Panc1 (cell line): ENCODE data around the gene SGPP2.

Experiments
- POLR2AphosphoS5 ChIP-seq: IDR thresholded peaks from 2 replicates; pipeline ENCODE4 v1.6.1; 2012; ENCODE audit warnings: mild to moderate bottlenecking, low read depth, low read length, moderate library complexity
- SIN3A ChIP-seq: IDR thresholded peaks from 2 replicates; pipeline ENCODE4 v1.6.1; 2012; ENCODE audit warnings: low read depth, mild to moderate bottlenecking, low read length, moderate library complexity, borderline replicate concordance; ENCODE audit not compliant: insufficient read depth
- TCF7L2 ChIP-seq: IDR thresholded peaks from 2 replicates; pipeline ENCODE4 v1.6.1; 2011; ENCODE audit warnings: mild to moderate bottlenecking, low read depth, low read length, inconsistent platforms
- TF ChIP-seq, protein P1 (sequence below): fragments of 450-650 bp; IDR thresholded peaks from 2 replicates; pipeline ENCODE4 v1.5.1; 2017; ENCODE audit warnings: mild to moderate bottlenecking
- TF ChIP-seq, protein P2 (sequence below), 2 experiments: IDR thresholded peaks; 2 replicates each; pipeline ENCODE4 v1.6.1; 2011 to 2012; ENCODE audit warnings: low read depth in 2 of 2, control low read depth in 1 of 2, low read length in 1 of 2, mild to moderate bottlenecking in 1 of 2, moderate library complexity in 1 of 2; ENCODE audit not compliant: insufficient read depth in 1 of 2

DNA sequence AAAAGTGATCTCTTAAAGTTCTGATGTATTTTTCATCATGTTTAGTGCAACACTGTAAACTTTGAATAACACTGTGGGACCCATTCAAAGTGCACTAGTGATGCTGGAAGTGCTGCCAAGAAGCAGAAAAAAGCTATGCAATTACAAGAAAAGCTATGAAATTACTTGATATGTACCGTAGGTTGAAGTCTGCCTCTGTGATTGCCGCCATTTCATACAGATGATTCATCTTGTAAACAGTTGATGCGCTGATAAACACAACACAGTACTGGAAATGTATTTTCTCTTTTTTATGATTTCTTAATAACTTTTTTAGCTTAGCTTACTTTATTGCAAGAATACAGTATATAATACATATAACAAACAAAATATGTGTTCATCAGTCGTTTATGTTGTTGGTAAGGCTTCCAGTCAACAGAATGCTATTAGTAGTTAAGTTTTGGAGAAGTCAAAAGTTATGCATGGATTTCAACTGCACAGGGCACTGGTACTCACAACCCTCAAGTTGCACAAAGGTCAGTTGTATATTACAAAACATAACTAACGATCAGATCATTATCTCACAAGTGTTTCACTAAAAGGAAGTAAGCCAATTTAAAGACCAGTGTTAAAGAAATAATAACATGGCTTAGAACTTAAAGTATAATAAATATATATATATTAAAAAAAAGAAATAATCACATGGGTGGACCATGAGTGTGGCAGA, 82.0 kb downstream of the SGPP2 start:
- TF ChIP-seq, protein P1, sequence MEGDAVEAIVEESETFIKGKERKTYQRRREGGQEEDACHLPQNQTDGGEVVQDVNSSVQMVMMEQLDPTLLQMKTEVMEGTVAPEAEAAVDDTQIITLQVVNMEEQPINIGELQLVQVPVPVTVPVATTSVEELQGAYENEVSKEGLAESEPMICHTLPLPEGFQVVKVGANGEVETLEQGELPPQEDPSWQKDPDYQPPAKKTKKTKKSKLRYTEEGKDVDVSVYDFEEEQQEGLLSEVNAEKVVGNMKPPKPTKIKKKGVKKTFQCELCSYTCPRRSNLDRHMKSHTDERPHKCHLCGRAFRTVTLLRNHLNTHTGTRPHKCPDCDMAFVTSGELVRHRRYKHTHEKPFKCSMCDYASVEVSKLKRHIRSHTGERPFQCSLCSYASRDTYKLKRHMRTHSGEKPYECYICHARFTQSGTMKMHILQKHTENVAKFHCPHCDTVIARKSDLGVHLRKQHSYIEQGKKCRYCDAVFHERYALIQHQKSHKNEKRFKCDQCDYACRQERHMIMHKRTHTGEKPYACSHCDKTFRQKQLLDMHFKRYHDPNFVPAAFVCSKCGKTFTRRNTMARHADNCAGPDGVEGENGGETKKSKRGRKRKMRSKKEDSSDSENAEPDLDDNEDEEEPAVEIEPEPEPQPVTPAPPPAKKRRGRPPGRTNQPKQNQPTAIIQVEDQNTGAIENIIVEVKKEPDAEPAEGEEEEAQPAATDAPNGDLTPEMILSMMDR = no peak
- TF ChIP-seq TCF7L2 (no peak), POLR2AphosphoS5 (no peak), SIN3A (no peak)
- TF ChIP-seq, protein P2, sequence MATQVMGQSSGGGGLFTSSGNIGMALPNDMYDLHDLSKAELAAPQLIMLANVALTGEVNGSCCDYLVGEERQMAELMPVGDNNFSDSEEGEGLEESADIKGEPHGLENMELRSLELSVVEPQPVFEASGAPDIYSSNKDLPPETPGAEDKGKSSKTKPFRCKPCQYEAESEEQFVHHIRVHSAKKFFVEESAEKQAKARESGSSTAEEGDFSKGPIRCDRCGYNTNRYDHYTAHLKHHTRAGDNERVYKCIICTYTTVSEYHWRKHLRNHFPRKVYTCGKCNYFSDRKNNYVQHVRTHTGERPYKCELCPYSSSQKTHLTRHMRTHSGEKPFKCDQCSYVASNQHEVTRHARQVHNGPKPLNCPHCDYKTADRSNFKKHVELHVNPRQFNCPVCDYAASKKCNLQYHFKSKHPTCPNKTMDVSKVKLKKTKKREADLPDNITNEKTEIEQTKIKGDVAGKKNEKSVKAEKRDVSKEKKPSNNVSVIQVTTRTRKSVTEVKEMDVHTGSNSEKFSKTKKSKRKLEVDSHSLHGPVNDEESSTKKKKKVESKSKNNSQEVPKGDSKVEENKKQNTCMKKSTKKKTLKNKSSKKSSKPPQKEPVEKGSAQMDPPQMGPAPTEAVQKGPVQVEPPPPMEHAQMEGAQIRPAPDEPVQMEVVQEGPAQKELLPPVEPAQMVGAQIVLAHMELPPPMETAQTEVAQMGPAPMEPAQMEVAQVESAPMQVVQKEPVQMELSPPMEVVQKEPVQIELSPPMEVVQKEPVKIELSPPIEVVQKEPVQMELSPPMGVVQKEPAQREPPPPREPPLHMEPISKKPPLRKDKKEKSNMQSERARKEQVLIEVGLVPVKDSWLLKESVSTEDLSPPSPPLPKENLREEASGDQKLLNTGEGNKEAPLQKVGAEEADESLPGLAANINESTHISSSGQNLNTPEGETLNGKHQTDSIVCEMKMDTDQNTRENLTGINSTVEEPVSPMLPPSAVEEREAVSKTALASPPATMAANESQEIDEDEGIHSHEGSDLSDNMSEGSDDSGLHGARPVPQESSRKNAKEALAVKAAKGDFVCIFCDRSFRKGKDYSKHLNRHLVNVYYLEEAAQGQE (IDR thresholded peaks at IDR 0.05; ENCODE audit: insufficient read depth in 1 of 2, low read depth in 2 of 2, low read length in 1 of 2) = no peak
